Measurements from ENCODE around the gene GDPD5.

GDPD5 gene

DNA sequence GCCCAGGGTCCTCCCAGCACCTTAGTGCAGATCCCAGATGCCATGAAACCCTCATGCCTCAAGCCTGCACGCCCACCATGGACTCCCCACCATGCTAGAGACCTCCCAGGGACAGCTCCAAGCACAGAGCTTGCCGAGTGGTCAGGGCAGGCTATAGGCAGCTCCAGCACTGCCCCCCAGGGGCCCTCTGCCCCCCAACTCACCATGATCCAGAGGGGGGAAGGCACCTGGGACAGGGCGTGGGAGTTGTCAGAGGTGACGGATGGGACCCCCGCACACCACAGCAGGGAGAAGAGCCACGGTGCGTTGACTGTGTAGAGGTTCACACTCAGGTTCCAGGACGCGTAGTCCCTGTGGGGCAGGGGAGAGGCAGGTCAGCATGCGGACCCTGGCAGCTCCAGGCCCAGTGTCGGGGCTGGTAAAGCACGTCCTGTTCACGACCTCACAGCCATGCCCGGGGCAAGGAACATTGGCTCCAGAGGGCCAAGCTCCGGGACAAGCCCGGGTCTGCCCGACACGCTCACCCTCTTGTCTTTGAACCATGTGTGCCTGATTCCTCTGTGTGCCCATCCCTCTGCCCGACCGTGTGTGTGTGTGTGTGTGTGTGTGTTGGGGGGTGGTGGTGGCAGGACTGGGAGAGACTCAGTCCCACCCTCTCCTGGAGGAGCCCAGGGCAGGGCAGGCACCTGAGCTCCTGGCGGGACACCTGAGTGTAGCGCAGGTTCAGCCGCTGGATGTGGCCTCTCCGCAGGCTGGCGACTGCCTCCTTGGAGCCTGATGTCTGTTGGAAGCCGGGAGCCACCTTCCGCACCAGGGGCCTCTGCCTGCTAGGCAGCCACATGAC, 84.6 kb downstream of the GDPD5 start:
- FAIRE-seq, result no peak

DNA sequence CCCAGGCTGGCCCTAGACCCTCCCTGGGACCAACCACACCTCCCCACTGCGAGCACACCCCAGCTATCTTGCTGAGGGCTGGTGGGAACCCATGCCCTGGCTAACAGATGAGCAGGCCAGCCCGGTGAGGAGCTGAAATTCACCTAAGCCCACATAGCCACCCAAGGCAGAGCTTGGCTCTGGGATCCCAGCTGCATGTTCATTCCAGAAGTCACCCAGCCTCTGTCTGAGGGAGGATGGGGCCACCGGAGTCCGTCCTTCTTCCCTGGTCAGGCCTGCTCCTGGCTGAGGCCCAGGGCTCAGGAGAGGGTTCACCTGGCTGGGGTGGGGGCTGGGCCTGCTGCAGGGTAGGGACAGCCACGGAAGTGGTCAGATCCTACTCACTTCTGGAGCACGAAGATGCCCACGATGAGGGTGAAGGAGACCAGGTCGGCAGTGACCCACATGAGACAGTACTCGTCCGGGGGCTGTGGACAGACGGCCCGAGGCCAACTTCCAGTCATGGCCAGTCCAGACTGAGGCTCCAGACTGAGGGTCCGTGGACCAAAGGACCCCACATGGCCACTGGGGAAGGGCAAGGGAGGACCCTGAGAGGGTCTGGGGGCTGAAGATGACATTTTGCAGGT, 86.1 kb downstream of the GDPD5 start:
- no peak for FAIRE-seq

DNA sequence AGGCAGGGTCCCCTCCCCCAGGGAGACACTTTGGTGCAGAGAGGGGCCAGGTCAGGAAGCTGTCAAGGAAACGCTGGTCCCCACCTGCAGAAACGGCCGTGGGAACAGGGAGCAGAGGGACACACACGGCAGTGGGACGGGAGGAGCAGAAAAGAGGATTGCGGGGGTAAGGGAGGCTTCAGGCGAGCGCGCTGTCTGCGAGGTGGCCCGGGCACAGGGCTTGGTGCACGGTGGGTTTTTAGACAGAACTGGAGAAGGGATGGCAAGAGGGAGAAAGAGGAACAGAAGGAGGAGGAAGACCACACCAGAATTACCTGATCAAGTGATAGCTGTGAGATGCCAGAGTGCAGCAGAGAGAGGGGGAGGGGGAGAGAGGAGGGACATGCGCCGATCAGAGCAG, 86.7 kb downstream of the GDPD5 start:
- no peak for FAIRE-seq

DNA sequence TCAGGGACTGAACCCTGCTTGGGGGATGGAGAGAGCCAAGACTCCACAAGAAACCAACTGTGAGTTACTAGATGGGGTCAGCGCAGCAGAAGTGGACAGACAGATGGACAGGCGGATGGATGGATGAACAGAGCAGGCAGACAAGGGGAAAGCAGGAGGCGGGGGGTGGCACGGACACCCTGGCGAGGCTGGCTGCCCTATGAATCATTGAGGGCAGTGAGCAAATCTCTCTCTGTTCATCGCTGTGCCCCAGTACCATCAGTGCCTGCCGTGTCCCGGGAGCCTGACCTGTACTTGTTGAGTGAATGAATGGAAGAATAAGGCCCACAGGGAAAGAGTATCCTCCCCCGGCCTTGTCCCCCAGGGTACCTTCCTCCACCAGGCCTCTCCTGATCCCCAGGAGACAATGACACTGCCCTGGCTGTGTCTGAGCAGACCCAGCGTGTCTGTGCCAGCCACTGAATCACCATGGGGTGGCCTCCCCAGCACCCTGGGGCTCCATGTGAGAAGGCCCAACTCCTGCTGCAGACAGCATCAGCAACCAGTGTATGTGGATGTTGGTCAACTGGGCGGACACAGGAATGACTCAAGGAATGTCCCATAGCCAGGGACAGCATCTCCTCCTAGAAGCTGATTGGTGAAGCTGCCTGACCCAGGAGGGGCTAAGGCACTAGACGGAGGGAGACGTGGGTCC, 87.6 kb downstream of the GDPD5 start:
- no peak for FAIRE-seq

DNA sequence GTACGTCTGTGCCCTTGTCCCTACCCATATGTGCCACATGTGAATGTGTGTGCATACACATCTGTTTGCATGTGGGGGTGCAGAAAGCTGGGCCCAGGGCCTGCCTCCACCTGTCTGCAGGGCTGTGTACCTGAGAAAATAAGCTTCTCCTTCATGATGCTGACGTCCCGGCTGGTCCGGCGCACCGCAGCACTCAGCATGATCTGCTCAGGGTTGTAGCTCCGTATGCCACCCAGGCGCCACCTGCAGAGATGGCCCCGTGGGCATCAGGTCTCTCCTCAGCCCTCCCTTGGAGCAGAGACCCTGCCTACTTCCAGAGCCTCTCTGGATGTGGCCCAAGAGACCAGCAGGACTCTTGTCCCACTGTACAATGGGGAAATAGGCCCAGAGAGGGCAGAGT, 88.9 kb downstream of the GDPD5 start:
- FAIRE-seq, result no peak

DNA sequence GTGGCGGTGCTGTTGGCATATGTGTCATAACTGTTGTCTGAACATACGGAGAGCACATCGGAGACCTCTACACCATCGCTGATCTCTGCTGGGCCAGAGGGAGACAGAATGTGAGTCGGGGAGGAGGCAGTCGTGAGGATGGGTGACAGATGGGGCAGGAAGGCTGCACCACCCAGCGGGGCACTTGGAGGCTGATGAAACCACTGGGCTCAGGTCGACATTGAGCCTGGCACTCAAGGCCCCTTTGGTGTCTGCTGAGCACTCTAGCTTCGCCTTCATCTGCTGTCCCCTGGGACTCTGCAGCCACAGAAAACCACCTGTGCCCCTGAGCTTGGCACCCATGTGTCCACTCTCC, 90.2 kb downstream of the GDPD5 start:
- FAIRE-seq, result no peak

DNA sequence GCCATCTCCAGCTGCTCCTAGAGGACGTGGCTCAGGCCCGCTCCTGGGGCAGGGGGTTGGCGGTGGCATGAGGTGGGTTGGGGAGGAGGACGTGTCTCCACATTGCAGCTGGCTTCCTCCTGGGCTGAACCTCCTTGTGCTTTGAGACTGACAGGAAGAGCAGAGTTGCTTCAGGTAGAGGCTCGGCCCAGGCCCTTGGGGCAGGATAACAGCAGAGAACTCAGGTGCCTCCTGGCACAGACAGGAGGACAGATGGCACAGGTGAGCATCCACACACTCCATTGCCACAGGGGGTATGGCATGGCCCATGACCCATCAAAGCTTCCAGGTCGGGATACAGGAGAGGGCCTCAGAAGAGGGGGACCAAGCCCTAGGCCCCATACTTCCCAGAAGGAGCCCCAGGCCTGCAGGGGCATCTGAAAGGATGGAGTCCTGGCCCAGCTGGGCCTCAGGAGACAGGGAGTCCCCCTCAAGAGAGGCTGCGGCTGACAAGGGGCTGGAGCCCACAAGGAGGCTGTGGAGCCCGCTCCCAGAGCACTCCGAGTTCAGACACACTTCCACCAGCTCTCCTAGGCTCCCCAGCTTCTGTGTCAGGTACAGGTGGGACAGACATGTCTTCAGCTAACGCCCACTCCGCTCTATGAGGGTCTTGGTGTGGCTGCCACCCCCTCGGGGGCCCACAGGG, 90.7 kb downstream of the GDPD5 start:
- FAIRE-seq, result no peak

DNA sequence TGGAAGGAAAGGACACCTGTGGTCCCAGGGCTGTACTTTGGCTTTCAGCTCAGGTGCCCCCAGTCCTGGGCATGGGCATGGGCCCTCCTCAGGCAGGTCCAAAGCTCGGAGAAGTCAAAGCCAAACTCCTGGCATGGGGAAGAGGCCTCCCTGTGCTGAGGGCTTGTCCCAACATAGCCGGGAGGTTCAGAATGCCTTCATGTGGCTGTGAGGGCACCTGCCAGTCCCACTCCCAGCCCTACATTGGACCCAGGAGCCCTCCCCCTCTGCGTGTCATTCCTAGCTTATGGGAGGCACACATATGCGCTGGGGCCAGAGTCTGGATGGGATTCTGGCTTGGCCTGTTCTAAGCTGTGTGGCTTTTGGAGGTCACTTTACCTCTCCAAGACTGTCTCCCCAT, 91.7 kb downstream of the GDPD5 start:
- no peak for FAIRE-seq

DNA sequence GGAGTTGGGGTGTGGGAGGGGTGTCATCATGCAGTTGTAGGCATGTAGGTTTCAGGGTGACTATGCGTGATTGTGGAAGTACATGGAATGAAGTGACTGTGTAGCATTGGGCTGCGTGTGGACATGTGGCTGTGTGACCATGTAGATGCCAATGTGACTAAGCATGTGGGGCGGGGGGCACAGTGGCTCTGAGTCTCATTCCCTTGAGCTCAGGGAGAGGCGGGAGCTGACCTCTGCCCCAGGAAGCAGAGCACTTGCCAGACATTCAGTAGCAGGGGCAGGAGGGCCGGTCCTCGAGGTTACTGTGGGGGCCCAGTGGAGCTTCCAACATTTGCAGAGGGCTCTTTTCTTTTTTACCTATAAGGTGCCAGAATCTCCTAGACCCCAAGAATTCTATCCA, 92.3 kb downstream of the GDPD5 start:
- FAIRE-seq, result no peak

DNA sequence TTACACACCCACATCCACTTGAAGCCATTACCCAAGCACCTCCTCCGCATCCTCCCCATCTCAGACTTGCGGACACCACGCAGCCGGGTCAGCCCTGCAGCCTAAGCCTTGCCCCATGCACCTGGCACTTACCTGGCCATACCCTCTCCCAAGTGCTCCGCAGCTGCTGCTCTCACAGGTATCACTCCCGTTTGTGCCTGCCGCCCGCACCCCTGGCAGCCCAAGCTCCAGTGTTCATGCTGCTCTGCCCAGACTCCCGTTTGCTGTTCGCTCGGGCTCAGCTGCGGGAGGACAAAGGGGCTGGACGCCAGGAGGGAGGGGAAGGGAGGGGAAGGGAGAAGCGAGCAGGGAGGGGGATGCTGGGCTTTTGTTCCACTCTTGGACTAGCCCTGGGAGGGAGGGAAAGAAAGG, 92.8 kb downstream of the GDPD5 start, which contains the start of gene KLHL35:
KLHL35 (minus strand) TSS at position 293 of the 411 bp plus-strand sequence. CDS start 2,574 bp downstream, outside the sequence.
- no peak for FAIRE-seq

DNA sequence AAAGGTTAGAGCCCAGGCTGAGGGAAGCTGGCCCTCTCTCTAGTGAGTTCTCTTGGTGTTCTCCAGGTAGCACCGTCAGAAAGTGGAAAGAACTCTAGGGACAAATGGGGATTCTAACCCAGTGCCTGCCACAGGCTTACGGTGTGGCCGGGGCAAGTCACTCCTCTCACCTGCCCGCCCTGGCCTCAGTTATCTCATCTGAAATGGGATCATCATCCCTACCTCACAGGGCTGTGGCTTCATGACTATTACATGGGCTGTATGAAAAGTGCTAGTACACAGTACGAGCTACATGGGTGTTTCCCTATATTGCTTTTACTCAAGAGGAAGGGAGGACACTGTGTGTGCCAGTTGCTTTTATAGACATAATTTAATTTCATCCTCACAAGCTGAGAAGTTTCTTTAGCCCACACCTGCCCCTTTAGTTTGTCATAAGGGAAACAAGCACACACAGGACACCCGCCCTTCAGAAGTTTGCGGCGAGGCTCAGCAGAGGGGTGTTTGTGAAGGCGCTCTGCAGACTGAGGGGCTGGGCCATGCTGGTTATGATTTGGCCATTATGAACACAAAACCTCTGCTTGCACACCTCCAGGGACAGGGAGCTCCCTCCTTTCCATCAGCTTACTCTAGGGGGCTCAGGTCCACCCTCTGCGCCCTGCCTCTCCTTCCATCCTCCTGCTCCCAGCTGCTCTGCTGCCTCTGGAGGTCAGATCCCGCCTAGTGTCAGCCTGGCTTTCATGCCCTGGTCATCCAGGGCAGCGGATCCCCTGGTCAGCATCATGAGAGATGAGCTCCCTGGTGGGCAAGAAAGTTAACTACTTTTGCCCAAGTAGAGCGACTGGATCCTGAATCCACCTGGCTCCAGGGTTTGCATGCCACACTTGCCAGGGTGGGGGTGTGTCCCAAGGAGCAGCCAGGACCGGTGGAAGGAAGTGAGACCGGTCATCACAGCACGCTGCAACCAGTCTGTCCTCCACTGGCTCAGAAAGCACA, 93.9 kb downstream of the GDPD5 start:
- no peak for FAIRE-seq

DNA sequence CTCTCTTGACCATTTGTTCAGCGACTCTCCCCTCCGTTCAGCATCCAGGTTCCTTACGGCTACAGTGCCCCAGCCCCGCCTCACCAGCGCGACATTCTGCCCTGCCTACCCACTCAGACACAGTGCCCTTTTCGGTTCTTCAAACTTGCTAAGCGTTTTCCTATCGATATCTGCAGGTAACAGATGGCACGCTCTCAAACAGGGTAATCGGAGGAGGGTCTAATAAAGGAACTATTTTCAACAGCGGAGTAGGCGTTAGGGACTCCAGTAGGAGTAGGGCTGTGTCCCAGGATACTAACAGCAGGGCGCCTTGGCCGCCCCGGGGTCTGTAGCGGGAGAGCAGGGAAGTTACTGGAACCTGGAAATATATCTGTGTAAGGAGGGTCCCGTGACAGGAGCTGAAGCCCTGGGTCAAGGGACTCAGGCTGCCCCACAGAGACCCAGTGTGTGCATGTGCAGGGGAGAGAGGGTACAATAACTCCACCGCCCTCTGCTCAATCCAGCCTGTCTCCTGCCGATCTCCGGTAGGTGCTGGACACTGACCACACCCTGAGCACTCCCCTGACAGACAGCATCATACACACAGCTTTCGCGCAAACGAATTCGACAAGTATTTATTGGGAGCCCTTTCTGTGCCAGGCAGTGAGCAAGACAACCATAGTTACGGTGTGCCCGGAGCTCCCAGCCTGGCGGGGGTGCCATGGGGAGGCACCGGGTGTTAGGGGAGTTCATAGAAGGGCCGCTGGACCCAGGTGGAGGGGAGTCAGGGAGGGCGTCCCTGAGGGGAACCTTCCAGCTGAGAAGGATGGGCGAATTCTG, 94.8 kb downstream of the GDPD5 start:
- FAIRE-seq, result no peak

DNA sequence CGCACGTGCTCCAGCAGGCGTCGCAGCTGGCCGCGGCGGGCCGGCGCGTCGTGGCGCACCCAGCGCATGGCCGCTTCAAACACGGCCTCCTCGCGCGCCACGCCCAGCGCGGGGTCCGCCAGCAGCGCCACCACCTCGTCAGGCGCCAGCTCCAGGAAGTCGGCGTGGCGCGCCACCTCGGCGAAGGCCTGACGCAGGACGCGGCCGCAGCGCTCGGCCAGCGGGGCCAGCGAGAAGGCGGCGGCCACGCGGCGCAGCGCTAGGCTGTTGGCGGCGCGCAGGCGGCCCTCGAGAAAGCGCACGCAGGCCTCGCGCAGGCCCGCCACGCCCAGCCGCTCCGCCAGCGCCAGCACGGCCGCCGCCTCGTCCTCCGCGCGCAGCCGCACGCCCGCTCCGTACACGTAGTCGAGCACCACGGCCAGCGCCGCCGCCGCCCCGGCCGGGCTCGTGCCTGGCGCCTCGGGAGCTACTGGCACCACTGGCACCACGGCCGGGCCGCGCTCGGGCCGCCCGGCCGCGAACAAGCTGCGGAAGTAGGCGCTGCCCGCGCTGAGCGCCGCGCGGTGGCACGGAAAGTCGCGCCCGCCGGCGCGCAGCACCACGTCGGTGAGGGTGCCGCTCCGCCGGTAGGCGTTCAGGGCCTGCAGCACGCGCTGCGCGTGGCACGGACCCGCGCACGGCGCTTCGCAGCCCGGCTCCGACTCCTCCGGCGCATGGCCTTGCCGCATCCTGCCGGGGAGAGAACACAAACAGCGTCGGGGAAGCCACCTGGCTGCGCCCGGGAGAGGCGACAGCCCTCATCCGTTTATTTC, 95.6 kb downstream of the GDPD5 start:
- FAIRE-seq, result no peak

DNA sequence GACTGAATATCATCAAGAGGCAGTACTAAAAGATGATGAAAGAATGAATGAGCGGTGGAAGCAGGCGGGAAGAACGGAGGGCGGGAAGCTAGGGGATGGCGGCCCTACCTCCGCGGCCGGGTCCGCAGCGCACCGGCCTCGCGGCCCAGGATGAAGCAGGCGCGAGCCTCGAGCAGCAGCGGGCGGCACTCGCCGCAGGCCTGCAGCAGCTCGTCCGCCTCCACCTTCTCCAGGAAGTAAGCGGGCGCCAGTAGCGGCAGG, 96.2 kb downstream of the GDPD5 start:
- no peak for FAIRE-seq

DNA sequence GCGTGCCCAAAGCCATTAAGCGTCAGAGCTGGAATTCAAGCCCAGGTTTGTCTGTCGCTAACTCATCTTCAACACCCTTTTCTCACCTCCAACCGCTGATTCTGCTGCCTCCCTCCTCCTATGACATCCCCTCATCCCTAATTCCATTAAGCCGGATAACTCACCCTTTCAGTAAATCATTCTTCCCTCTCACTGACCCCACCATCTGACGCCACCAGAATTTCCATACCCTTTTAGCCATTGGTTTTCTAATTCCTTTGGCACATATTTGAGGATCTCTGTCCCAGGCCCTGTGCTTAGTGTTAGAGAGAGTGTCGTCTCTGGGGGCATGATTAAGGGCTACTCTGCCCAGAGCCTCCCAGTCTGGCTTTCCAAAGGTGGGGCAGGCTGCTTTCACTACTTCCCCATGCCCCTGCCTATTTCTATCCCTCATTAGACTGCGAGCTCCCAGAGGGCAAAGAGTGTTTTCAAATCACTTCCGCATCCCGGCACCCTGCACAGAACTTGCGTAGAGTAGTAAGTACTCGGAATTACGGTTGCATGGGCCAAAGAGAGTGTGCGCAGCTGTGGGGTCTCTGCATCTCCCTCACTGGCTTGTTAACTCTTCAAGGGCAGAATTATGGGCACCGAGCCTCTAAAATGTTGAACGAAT, 96.6 kb downstream of the GDPD5 start:
- no peak for FAIRE-seq

DNA sequence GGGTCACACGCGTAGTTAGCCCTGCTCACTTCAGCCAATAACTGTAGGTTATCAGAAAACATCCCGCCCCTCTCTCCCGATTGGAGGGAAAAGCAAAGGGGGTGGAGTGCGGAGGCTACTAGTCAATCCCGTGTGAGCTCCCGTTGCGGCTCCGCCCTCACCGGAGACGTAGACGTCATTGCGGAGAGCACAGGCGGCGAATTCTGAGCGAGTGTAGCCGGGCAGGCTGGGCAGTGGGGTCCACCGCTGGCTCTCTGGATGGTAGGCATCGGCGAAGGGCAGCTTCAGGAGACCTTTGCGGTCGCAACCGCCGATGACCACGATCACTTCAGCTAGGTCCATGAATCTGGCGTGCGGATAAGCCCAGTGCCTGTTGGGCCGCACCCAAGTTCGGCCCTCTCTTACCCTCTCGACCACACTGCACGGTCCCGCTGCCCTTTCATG, 97.4 kb downstream of the GDPD5 start:
- FAIRE-seq, result peak; percentile 79

DNA sequence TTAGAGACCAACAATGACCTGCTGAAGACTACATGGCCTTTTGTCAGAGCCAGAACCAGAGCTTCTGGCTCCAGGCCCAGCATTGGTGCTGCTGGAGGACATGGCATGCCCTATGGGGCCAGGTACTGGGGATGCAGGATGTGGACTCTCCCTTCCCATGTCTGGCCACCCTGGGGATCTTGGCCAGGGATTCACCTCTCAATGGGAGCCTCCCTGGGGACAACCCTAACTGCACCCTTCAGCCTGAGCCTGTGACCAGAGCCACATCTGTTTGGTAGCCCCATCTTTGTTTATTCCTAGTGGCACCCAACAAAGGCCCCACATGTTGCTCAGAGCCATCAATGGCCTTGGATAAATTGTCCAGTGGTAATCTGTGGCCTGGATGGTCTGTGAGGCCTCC, 98.6 kb downstream of the GDPD5 start:
- no peak for FAIRE-seq

DNA sequence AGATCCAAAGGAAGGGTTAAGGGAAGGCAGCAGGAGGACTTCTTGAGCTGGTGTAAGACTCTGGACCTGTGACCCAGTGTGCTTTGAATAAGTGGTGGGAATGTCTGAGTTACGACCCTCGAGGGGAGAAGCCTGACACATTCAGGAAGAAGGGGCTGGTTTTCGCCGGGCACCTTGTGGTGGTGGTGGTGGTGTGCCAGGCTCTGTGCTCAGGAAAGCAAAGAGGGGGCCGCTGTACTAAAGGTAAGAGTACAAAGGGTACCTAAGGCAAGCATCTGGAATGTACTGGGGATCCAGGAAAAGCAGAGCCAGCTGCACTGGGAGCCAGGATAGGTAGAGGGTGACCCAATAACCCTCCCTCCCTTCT, 99.0 kb downstream of the GDPD5 start:
- no peak for FAIRE-seq

DNA sequence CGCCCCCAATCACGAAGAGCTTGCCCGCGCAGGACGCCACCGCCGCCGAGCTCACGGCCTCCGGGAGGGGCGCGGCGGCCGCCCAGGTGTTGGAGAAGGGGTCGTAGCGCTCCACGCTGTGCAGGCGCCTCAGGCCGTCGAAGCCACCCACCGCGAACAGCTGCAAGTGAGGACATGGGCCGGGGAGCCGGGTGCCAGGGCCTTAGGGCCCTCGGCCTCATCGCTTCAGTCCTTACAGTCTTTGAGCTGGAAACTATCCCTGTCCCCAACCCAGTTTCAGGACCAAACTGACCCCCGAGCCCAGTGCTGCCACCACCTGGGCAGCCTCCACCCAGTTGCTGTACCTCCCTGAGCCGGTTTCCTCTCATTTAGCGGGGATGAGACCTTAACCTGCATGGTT, 100.3 kb downstream of the GDPD5 start:
- no peak for FAIRE-seq

DNA sequence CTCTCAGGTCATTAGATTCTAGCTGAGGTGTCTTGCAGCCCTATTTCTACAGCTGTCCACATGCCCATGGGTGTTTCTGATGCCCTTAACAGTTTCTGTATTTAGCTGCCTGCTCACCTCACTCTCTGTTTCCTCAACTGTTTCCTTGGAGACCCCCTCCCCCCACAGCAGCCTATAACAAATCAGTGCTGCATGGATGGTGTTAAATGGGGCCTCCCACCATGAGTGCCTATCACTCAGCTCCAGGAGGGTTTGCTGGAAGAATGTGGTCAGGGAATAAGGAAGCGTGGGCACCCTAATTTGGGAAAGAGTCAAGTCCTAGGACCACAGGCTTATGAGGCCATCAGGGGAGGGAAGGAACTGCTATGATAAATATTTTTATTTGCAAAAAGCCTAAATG, 101.3 kb downstream of the GDPD5 start:
- no peak for FAIRE-seq
